DMS153 (cell line): Measurements from ENCODE around the gene TREM1.
A peak's percentile ranks its signal among the peaks of the same experiment; 100 is the strongest.

Experiments used
- DNase-seq: peaks from one replicate; lab custom pipeline; 2025; lab: John Stamatoyannopoulos, UW

Gene TREM1

GRCh38 chr6:41286544-41287346 lies at the start of gene TREM1:
Gene TREM1, minus strand, starts transcription at chr6:41286682. Its CDS starts 27 bp downstream, at chr6:41286655.
- DNase-seq, result peak; percentile 17

GRCh38 chr6:41335943-41336342 lies 49.5 kb upstream of the TREM1 start:
- no peak for DNase-seq

GRCh38 chr6:41335296-41335695 lies 48.8 kb upstream of the TREM1 start, which contains the start of gene NCR2:
Gene NCR2, plus strand, starts transcription at chr6:41335608. Its CDS starts 269 bp downstream, at chr6:41335877.
- DNase-seq, result no peak

- no peak for DNase-seq
Observed at GRCh38 chr6:41334482-41335040, 48.1 kb upstream of the TREM1 start.

- no peak for DNase-seq
Observed at GRCh38 chr6:41332842-41333736, 46.6 kb upstream of the TREM1 start.

- DNase-seq, result no peak
Observed at GRCh38 chr6:41332241-41332640, 45.8 kb upstream of the TREM1 start.

- no peak for DNase-seq
Observed at GRCh38 chr6:41331401-41332150, 45.1 kb upstream of the TREM1 start.

GRCh38 chr6:41327177-41327576 lies 40.7 kb upstream of the TREM1 start:
- DNase-seq, result no peak

- no peak for DNase-seq
Observed at GRCh38 chr6:41326092-41326491, 39.6 kb upstream of the TREM1 start.

GRCh38 chr6:41325446-41326066 lies 39.1 kb upstream of the TREM1 start:
- DNase-seq, result no peak

- no peak for DNase-seq
Observed at GRCh38 chr6:41321183-41321582, 34.7 kb upstream of the TREM1 start.

GRCh38 chr6:41318654-41319565 lies 32.4 kb upstream of the TREM1 start:
- peak; percentile 87 for DNase-seq

GRCh38 chr6:41318261-41318653 lies 31.8 kb upstream of the TREM1 start:
- DNase-seq, result peak; percentile 63

GRCh38 chr6:41315943-41316620 lies 29.6 kb upstream of the TREM1 start:
- DNase-seq, result no peak

GRCh38 chr6:41315203-41315602 lies 28.7 kb upstream of the TREM1 start:
- DNase-seq, result no peak

- DNase-seq, result peak; percentile 67
Observed at GRCh38 chr6:41306187-41306854, 19.8 kb upstream of the TREM1 start.

GRCh38 chr6:41302638-41303037 lies 16.2 kb upstream of the TREM1 start:
- DNase-seq, result no peak

GRCh38 chr6:41298785-41299502 lies 12.5 kb upstream of the TREM1 start:
- DNase-seq, result no peak
